GM18951 (cell line): ENCODE measurements around the gene PREB.

Experiments
- POLR2A ChIP-seq: IDR thresholded peaks from 4 replicates; pipeline ENCODE4 v1.6.1; 2011; ENCODE audit warnings: mild to moderate bottlenecking; ENCODE audit not compliant: insufficient read length, insufficient read depth; ENCODE audit errors: extremely low read depth
- in situ Hi-C: fragments of 300-500 bp; cut with MboI; formaldehyde crosslinking; loops from one replicate; pipeline ENCODE4 v1.12.0; 2022; ENCODE audit warnings: low sequenced_read_pairs, mixed read lengths, inconsistent platforms; ENCODE audit not compliant: unreplicated experiment

PREB gene

GRCh38 chr2:27083410-27084296, 50.8 kb downstream of the PREB start:
- in situ Hi-C loops = no loop called here
- no peak for TF ChIP-seq POLR2A

DNA sequence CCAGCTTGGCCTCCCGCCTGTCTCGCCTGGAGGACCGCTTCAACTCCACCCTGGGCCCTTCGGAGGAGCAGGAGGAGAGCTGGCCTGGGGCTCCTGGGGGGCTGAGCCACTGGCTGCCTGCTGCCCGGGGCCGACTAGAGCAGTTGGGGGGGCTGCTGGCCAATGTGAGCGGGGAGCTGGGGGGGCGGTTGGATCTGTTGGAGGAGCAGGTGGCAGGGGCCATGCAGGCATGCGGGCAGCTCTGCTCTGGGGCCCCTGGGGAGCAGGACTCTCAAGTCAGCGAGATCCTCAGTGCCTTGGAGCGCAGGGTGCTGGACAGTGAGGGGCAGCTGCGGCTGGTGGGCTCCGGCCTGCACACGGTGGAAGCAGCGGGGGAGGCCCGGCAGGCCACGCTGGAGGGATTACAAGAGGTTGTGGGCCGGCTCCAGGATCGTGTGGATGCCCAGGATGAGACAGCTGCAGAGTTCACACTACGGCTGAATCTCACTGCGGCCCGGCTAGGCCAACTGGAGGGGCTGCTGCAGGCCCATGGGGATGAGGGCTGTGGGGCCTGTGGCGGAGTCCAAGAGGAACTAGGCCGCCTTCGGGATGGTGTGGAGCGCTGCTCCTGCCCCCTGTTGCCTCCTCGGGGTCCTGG, 51.5 kb downstream of the PREB start:
- no peak for TF ChIP-seq POLR2A
- in situ Hi-C loops = no loop called here

DNA sequence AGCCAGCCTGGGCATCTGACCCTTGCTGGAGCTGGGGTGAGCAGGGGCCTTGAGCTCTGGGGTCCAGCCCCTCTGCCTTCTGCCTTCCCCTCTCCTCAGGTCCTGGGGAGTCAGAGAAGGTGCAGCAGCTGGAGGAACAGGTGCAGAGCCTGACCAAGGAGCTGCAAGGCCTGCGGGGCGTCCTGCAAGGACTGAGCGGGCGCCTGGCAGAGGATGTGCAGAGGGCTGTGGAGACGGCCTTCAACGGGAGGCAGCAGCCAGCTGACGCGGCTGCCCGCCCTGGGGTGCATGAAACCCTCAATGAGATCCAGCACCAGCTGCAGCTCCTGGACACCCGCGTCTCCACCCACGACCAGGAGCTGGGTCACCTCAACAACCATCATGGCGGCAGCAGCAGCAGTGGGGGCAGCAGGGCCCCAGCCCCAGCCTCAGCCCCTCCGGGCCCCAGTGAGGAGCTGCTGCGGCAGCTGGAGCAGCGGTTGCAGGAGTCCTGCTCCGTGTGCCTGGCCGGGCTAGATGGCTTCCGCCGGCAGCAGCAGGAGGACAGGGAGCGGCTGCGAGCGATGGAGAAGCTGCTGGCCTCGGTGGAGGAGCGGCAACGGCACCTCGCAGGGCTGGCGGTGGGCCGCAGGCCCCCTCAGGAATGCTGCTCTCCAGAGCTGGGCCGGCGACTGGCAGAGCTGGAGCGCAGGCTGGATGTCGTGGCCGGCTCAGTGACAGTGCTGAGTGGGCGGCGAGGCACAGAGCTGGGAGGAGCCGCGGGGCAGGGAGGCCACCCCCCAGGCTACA, 52.3 kb downstream of the PREB start:
- in situ Hi-C loops = no loop called here
- no peak for TF ChIP-seq POLR2A
